ENCODE measurements around the gene L3MBTL4. TPM values are rescaled to one million over a fixed set of nuclear protein-coding genes. Genes with fewer than 3 reads are reported as not detected.
"Not testable (repeated sequence)": the region's sequence is repeated elsewhere in the genome, so short reads cannot be mapped to it uniquely, and the experiment has no call there.

The L3MBTL4 gene
- total and polyA plus RNA-seq, 4 donors: 0.26 to 4.2 (median 2.0) TPM

DNA sequence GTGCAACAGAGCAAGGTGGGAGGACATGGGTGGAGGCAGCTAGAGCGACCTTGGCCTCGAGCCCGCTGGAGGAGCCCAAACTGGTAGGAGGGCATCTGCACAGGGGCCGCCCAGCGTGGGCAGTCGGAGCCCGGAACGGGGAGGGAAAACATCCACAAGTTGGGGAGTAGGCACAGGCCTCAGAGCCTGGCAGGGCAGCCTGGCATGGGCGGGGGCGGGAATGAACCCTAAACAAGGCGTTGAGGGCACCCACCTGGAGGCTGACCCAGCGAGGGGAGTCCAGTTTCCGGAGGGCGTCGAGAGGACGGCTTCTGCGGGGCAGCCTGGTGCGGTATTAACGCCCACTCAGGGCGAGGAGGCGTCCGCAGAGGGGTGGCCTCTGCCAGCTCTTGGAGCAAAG lies 129.9 kb downstream of the L3MBTL4 start:
- ATAC-seq (ENCODE audit: low FRiP score) (no peak), DNase-seq (no peak)
- no peaks in the 10 kb centered on the region for H3K9me3 ChIP-seq (ENCODE audit: control insufficient read depth, low read length)
- no peak overlapping the region for H3K27ac ChIP-seq (ENCODE audit: low read depth in 1 of 2, low read length in 2 of 2)
- WGBS, 2 donors: 95 to 96% methylated on average over 20 to 22 of the region's 22 CpGs
- H3K4me1 ChIP-seq (ENCODE audit: control insufficient read depth in 1 of 2, insufficient read depth in 2 of 2, low read length in 2 of 2): no peaks in the 10 kb centered on the region
- intact Hi-C loops (cut with DNase I): no loop called here
- no peak overlapping the region for H3K4me3 ChIP-seq (ENCODE audit: low read length in 2 of 2)
- H3K36me3 ChIP-seq (ENCODE audit: control insufficient read depth in 1 of 2, insufficient read depth in 2 of 2, low read length in 1 of 2): no peaks in the 10 kb centered on the region
- no peaks in the 10 kb centered on the region for H3K27me3 ChIP-seq (ENCODE audit: control insufficient read depth in 1 of 2, insufficient read depth in 2 of 2, low read length in 1 of 2)

DNA sequence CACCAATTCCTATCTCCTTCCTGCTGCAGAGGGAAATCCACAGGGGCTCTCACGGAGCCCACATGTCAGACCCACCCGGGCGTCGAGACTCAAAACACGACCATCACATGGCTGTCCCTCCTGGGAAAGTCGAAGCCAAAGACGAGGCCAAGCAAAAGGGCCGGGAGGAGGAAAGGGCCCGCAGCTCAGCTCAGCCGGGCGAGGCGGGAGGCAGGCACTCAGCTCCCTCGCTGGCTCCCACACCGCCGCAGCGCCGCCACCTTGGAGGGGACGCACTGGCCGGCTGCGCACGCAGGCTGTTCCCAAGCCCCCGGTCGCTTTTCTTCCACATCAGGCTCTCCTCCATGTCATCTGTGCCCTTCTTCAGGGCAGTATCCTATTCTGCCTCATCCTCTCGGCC lies 130.4 kb downstream of the L3MBTL4 start:
- Histone ChIP-seq H3K27me3 (ENCODE audit: control insufficient read depth in 1 of 2, insufficient read depth in 2 of 2, low read length in 1 of 2) (no peaks in the 10 kb centered on the region), H3K4me3 (ENCODE audit: low read length in 2 of 2) (no peak overlapping the region), H3K4me1 (ENCODE audit: control insufficient read depth in 1 of 2, insufficient read depth in 2 of 2, low read length in 2 of 2) (no peaks in the 10 kb centered on the region), H3K27ac (ENCODE audit: low read depth in 1 of 2, low read length in 2 of 2) (no peak overlapping the region), H3K9me3 (ENCODE audit: control insufficient read depth, low read length) (no peaks in the 10 kb centered on the region), H3K36me3 (ENCODE audit: control insufficient read depth in 1 of 2, insufficient read depth in 2 of 2, low read length in 1 of 2) (no peaks in the 10 kb centered on the region)
- intact Hi-C loops (cut with DNase I): no loop called here
- DNase-seq (no peak), ATAC-seq (ENCODE audit: low FRiP score) (no peak)
- WGBS, 2 donors: 94 to 95% methylated on average over 18 to 24 of the region's 24 CpGs

DNA sequence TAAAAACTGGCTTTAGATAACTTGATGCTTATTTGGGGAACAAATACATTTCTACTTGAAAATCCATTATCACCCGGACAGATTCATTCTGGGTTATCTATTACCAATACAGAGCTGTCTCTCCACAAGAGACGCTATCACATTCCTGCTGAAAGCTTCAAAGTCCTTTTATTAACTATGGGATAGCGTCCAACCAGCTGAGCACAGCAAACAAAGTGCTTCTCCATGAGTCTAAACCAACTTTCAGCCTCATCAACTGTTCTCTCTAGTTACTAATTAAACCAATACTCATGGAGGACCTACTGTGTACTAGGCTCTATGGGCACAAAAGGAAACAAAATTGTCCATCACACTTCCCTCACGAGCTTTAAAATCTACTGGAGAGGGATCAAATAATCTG lies 132.8 kb downstream of the L3MBTL4 start:
- H3K4me1 ChIP-seq (ENCODE audit: control insufficient read depth in 1 of 2, insufficient read depth in 2 of 2, low read length in 2 of 2): no peaks in the 10 kb centered on the region
- ATAC-seq (ENCODE audit: low FRiP score) (no peak), DNase-seq (no peak)
- intact Hi-C loops (cut with DNase I): no loop called here
- H3K27me3 ChIP-seq (ENCODE audit: control insufficient read depth in 1 of 2, insufficient read depth in 2 of 2, low read length in 1 of 2): no peaks in the 10 kb centered on the region
- 67 to 80% methylated on average over 4 of the region's 4 CpGs for WGBS, 2 donors
- no peak overlapping the region for H3K4me3 ChIP-seq (ENCODE audit: low read length in 2 of 2)
- H3K27ac ChIP-seq (ENCODE audit: low read depth in 1 of 2, low read length in 2 of 2): no peak overlapping the region
- no peaks in the 10 kb centered on the region for H3K9me3 ChIP-seq (ENCODE audit: control insufficient read depth, low read length)
- no peaks in the 10 kb centered on the region for H3K36me3 ChIP-seq (ENCODE audit: control insufficient read depth in 1 of 2, insufficient read depth in 2 of 2, low read length in 1 of 2)

DNA sequence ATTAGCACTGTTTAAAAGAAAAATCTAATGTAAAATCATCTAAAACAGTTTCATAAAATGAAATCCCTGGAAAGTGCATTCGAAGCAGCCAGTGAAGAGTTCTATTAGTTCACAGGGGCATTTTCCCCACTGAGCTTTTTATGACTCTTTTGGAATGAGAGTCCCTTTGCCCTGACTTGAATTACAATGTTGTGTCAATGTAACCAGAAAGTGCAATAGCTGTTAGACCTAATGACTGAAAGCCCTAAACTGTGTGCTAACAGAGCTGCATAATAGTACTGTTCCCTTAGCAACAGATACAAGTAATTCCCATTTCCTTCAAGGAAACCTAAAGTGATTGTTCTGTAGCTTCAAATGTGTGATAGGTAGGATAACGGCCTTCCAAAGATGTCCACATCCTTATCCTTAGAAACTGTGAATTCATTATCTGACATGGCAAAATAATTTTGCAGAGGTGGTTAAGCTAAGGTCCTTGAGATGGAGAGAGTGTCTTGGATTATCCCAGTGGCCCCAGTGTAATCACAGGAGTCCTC lies 134.4 kb downstream of the L3MBTL4 start:
- Histone ChIP-seq H3K36me3 (ENCODE audit: control insufficient read depth in 1 of 2, insufficient read depth in 2 of 2, low read length in 1 of 2) (no peaks in the 10 kb centered on the region), H3K4me1 (ENCODE audit: control insufficient read depth in 1 of 2, insufficient read depth in 2 of 2, low read length in 2 of 2) (no peaks in the 10 kb centered on the region), H3K27ac (ENCODE audit: low read depth in 1 of 2, low read length in 2 of 2) (no peak overlapping the region), H3K4me3 (ENCODE audit: low read length in 2 of 2) (no peak overlapping the region), H3K27me3 (ENCODE audit: control insufficient read depth in 1 of 2, insufficient read depth in 2 of 2, low read length in 1 of 2) (no peaks in the 10 kb centered on the region), H3K9me3 (ENCODE audit: control insufficient read depth, low read length) (no peaks in the 10 kb centered on the region)
- 78 to 83% methylated on average over 2 of the region's 2 CpGs for WGBS, 2 donors
- intact Hi-C loops (cut with DNase I): no loop called here
- ATAC-seq (ENCODE audit: low FRiP score) (no peak), DNase-seq (no peak)

DNA sequence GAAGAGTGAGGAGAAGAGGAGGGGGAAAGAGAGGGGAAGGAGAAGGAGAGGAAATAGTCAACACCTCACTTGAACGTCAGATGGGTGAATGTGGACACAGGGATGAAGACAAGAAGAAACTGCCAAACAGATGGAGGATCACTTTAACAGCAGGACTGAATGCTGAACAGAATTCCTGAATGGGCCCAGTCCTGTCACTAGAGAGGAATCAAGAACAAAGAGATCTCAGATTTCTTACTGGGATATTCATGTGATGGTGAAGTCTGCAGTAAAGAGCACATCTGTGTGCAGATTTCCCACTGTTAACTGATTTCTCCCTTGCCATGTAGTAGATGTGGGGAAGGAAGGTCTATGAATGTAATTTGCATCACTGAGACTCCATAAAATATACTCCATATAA lies 135.4 kb downstream of the L3MBTL4 start:
- WGBS, 2 donors: 40 to 46% methylated on average over 1 of the region's 1 CpG
- ATAC-seq (ENCODE audit: low FRiP score) (no peak), DNase-seq (no peak)
- H3K36me3 ChIP-seq (ENCODE audit: control insufficient read depth in 1 of 2, insufficient read depth in 2 of 2, low read length in 1 of 2): no peaks in the 10 kb centered on the region
- H3K4me1 ChIP-seq (ENCODE audit: control insufficient read depth in 1 of 2, insufficient read depth in 2 of 2, low read length in 2 of 2): no peaks in the 10 kb centered on the region
- H3K27me3 ChIP-seq (ENCODE audit: control insufficient read depth in 1 of 2, insufficient read depth in 2 of 2, low read length in 1 of 2): no peaks in the 10 kb centered on the region
- H3K9me3 ChIP-seq (ENCODE audit: control insufficient read depth, low read length): no peaks in the 10 kb centered on the region
- intact Hi-C loops (cut with DNase I): no loop called here
- H3K4me3 ChIP-seq (ENCODE audit: low read length in 2 of 2): no peak overlapping the region
- H3K27ac ChIP-seq (ENCODE audit: low read depth in 1 of 2, low read length in 2 of 2): no peak overlapping the region

DNA sequence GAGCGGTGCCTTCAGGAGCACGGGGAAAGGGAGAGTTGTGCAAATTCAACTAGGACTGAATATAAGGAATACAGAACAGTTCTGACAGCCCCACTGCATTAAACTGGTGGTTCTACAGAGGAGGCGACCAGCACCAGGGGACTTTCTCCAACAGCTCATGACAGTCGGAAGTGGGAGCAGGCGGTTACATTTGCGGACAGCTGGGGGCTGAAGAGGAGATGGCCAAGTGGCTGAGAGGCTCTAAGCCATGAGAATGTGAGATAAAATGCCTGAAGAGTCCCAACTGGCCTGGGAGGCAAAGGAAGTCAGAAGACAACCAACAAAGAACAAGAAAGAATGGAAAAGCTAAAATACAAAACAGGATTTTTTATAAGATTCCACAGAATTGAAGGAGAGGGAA lies 141.3 kb downstream of the L3MBTL4 start:
- no peak overlapping the region for H3K4me3 ChIP-seq (ENCODE audit: low read length in 2 of 2)
- intact Hi-C loops (cut with DNase I): no loop called here
- WGBS, 2 donors: 84 to 86% methylated on average over 4 of the region's 6 CpGs
- H3K36me3 ChIP-seq (ENCODE audit: control insufficient read depth in 1 of 2, insufficient read depth in 2 of 2, low read length in 1 of 2): no peaks in the 10 kb centered on the region
- H3K27me3 ChIP-seq (ENCODE audit: control insufficient read depth in 1 of 2, insufficient read depth in 2 of 2, low read length in 1 of 2): peaks cover 0 to 1% of the 10 kb centered on the region in 2 donors
- H3K4me1 ChIP-seq (ENCODE audit: control insufficient read depth in 1 of 2, insufficient read depth in 2 of 2, low read length in 2 of 2): no peaks in the 10 kb centered on the region
- H3K27ac ChIP-seq (ENCODE audit: low read depth in 1 of 2, low read length in 2 of 2): no peak overlapping the region
- no peaks in the 10 kb centered on the region for H3K9me3 ChIP-seq (ENCODE audit: control insufficient read depth, low read length)
- DNase-seq (no peak), ATAC-seq (ENCODE audit: low FRiP score) (no peak)

DNA sequence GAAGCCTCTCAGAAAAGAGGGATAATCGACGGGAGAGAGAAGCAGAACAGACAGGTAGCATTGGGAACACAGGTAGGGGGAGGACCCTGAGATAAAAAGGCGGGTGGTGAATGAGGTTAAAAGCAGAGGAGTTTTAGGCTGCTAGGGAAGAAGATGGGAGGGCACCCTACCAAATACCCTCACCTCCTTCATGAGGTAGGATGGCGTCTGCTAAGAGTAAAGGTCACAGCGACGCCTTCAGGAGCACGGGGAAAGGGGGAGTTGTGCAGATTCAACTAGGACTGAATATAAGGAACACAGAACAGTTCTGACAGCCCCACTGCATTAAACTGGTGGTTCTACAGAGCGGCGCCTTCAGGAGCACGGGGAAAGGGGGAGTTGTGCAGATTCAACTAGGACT lies 142.6 kb downstream of the L3MBTL4 start:
- H3K36me3 ChIP-seq (ENCODE audit: control insufficient read depth in 1 of 2, insufficient read depth in 2 of 2, low read length in 1 of 2); intact Hi-C loops (cut with DNase I); H3K27me3 ChIP-seq (ENCODE audit: control insufficient read depth in 1 of 2, insufficient read depth in 2 of 2, low read length in 1 of 2); ATAC-seq (ENCODE audit: low FRiP score); H3K27ac ChIP-seq (ENCODE audit: low read depth in 1 of 2, low read length in 2 of 2); H3K4me3 ChIP-seq (ENCODE audit: low read length in 2 of 2); H3K9me3 ChIP-seq (ENCODE audit: control insufficient read depth, low read length); DNase-seq; H3K4me1 ChIP-seq (ENCODE audit: control insufficient read depth in 1 of 2, insufficient read depth in 2 of 2, low read length in 2 of 2): not testable (repeated sequence)
- 20 to 21% methylated on average over 10 of the region's 10 CpGs for WGBS, 2 donors

DNA sequence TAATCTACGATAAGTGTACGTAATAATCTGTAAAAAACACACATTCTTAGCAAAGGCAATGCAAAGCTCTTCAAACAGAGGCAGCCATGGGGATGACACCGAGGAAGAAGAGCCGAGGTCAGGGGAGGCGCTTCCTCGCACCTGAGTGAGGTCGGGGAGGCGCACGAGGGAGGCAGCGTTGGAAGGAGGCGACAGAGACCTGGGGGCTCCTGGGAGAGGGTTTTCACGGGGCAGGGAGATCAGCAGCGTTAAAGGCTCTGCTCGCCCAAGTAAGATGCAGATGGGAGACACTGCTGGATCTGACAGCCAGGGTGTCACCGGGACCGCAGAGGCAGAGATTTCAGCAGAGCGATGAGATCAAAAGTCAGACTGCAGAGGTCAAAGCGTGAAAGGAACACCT lies 143.1 kb downstream of the L3MBTL4 start:
- WGBS, 2 donors: 61 to 64% methylated on average over 18 of the region's 18 CpGs
- Histone ChIP-seq H3K27ac (ENCODE audit: low read depth in 1 of 2, low read length in 2 of 2) (no peak overlapping the region), H3K4me1 (ENCODE audit: control insufficient read depth in 1 of 2, insufficient read depth in 2 of 2, low read length in 2 of 2) (no peaks in the 10 kb centered on the region), H3K9me3 (ENCODE audit: control insufficient read depth, low read length) (no peaks in the 10 kb centered on the region), H3K36me3 (ENCODE audit: control insufficient read depth in 1 of 2, insufficient read depth in 2 of 2, low read length in 1 of 2) (no peaks in the 10 kb centered on the region), H3K4me3 (ENCODE audit: low read length in 2 of 2) (no peak overlapping the region), H3K27me3 (ENCODE audit: control insufficient read depth in 1 of 2, insufficient read depth in 2 of 2, low read length in 1 of 2) (peaks cover 0 to 1% of the 10 kb centered on the region in 2 donors)
- intact Hi-C loops (cut with DNase I): no loop called here
- ATAC-seq (ENCODE audit: low FRiP score): no peak
- DNase-seq: no peak

DNA sequence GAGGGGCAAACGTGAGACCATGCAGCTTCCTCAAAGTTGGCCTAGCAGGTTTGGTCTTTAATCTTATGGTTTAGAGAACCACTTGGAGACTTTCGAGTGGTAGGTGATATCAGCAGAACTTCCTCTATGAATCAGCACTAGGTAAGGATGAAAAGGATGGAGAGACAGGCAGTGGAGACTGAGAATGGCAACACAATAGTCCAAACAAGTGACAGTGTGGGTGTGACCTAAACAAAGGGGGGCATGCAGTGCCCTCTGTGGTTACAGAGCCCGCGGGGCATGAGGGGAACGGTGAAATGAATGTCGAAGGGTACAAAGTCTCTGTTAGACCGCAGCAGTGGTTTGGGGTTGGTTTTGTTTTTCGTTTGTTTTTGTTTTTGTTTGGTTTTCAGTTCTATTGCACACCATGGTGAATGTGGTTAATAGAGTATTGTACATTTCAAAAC lies 143.9 kb downstream of the L3MBTL4 start:
- DNase-seq (no peak), ATAC-seq (ENCODE audit: low FRiP score) (no peak)
- Histone ChIP-seq H3K36me3 (ENCODE audit: control insufficient read depth in 1 of 2, insufficient read depth in 2 of 2, low read length in 1 of 2) (no peaks in the 10 kb centered on the region), H3K4me3 (ENCODE audit: low read length in 2 of 2) (no peak overlapping the region), H3K9me3 (ENCODE audit: control insufficient read depth, low read length) (no peaks in the 10 kb centered on the region), H3K27ac (ENCODE audit: low read depth in 1 of 2, low read length in 2 of 2) (no peak overlapping the region), H3K4me1 (ENCODE audit: control insufficient read depth in 1 of 2, insufficient read depth in 2 of 2, low read length in 2 of 2) (no peaks in the 10 kb centered on the region), H3K27me3 (ENCODE audit: control insufficient read depth in 1 of 2, insufficient read depth in 2 of 2, low read length in 1 of 2) (peaks cover 0 to 1% of the 10 kb centered on the region in 2 donors)
- intact Hi-C loops (cut with DNase I): no loop called here
- WGBS, 2 donors: 77 to 85% methylated on average over 8 of the region's 8 CpGs
